ENCODE measurements around the gene DNAH10.

Gene DNAH10

GRCh38 chr12:123856681-123857080 lies 94.6 kb downstream of the DNAH10 start:
- Histone ChIP-seq H3K9me3 (ENCODE audit: control insufficient read depth in 2 of 2, low read length in 2 of 2) (no peaks in the 10 kb centered on the region), H3K4me3 (ENCODE audit: low read length in 2 of 2) (no peak overlapping the region), H3K4me1 (ENCODE audit: control insufficient read depth, insufficient read depth, low read length) (no peaks in the 10 kb centered on the region), H3K36me3 (ENCODE audit: control insufficient read depth in 2 of 2, insufficient read depth in 2 of 2, low read length in 2 of 2) (no peaks in the 10 kb centered on the region), H3K27me3 (ENCODE audit: control insufficient read depth in 1 of 2, insufficient read depth in 2 of 2, low read length in 2 of 2) (peaks cover 0 to 2% of the 10 kb centered on the region in 2 donors), H3K9ac (ENCODE audit: low read length in 2 of 2) (no peak overlapping the region), H3K27ac (ENCODE audit: low read length) (no peak overlapping the region)

DNA sequence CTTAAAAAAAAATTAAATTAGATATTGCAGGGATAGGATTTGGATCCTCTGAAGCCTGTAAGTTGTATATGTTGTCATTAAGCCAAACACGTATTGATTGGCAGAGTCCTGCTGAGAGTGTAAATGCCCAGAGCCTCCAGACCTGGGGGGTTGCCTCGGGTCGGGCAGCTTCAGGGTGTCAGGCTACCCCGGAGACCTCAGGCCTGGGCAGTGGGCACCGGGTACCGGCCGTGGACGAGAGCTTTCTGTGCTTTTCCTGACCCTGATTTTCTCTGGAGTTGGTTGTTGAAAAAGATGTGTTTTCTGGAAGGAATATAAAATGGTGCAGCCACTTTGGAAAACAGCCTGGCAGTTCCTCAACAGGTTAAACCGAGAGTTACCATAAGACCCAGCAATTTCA lies 96.1 kb downstream of the DNAH10 start:
- no peak overlapping the region for H3K27ac ChIP-seq (ENCODE audit: low read length)

GRCh38 chr12:123859035-123859434 lies 96.9 kb downstream of the DNAH10 start:
- no peaks in the 10 kb centered on the region for H3K4me1 ChIP-seq (ENCODE audit: control insufficient read depth, insufficient read depth, low read length)
- H3K36me3 ChIP-seq (ENCODE audit: control insufficient read depth in 2 of 2, insufficient read depth in 2 of 2, low read length in 2 of 2), result no peaks in the 10 kb centered on the region
- H3K4me3 ChIP-seq (ENCODE audit: low read length in 2 of 2), result no peak overlapping the region

More for the DNA sequence above, 96.1 kb downstream of the DNAH10 start:
- Histone ChIP-seq H3K36me3 (ENCODE audit: control insufficient read depth in 2 of 2, insufficient read depth in 2 of 2, low read length in 2 of 2) (no peaks in the 10 kb centered on the region), H3K27me3 (ENCODE audit: control insufficient read depth in 1 of 2, insufficient read depth in 2 of 2, low read length in 2 of 2) (peaks cover 0 to 2% of the 10 kb centered on the region in 2 donors), H3K9ac (ENCODE audit: low read length in 2 of 2) (no peak overlapping the region), H3K4me3 (ENCODE audit: low read length in 2 of 2) (no peak overlapping the region), H3K9me3 (ENCODE audit: control insufficient read depth in 2 of 2, low read length in 2 of 2) (no peaks in the 10 kb centered on the region), H3K4me1 (ENCODE audit: control insufficient read depth, insufficient read depth, low read length) (no peaks in the 10 kb centered on the region)

GRCh38 chr12:123860377-123860776 lies 98.3 kb downstream of the DNAH10 start:
- Histone ChIP-seq H3K9me3 (ENCODE audit: control insufficient read depth in 2 of 2, low read length in 2 of 2) (no peaks in the 10 kb centered on the region), H3K36me3 (ENCODE audit: control insufficient read depth in 2 of 2, insufficient read depth in 2 of 2, low read length in 2 of 2) (no peaks in the 10 kb centered on the region), H3K4me1 (ENCODE audit: control insufficient read depth, insufficient read depth, low read length) (no peaks in the 10 kb centered on the region), H3K9ac (ENCODE audit: low read length in 2 of 2) (no peak overlapping the region), H3K27me3 (ENCODE audit: control insufficient read depth in 1 of 2, insufficient read depth in 2 of 2, low read length in 2 of 2) (peaks cover 0 to 2% of the 10 kb centered on the region in 2 donors), H3K27ac (ENCODE audit: low read length) (no peak overlapping the region), H3K4me3 (ENCODE audit: low read length in 2 of 2) (no peak overlapping the region)

More at GRCh38 chr12:123859035-123859434, 96.9 kb downstream of the DNAH10 start:
- Histone ChIP-seq H3K27ac (ENCODE audit: low read length) (no peak overlapping the region), H3K9me3 (ENCODE audit: control insufficient read depth in 2 of 2, low read length in 2 of 2) (no peaks in the 10 kb centered on the region), H3K9ac (ENCODE audit: low read length in 2 of 2) (no peak overlapping the region), H3K27me3 (ENCODE audit: control insufficient read depth in 1 of 2, insufficient read depth in 2 of 2, low read length in 2 of 2) (peaks cover 0 to 2% of the 10 kb centered on the region in 2 donors)

GRCh38 chr12:123861392-123861791 lies 99.3 kb downstream of the DNAH10 start:
- H3K4me3 ChIP-seq (ENCODE audit: low read length in 2 of 2), result no peak overlapping the region
- no peaks in the 10 kb centered on the region for H3K36me3 ChIP-seq (ENCODE audit: control insufficient read depth in 2 of 2, insufficient read depth in 2 of 2, low read length in 2 of 2)
- no peak overlapping the region for H3K9ac ChIP-seq (ENCODE audit: low read length in 2 of 2)
- H3K27ac ChIP-seq (ENCODE audit: low read length), result no peak overlapping the region
- H3K27me3 ChIP-seq (ENCODE audit: control insufficient read depth in 1 of 2, insufficient read depth in 2 of 2, low read length in 2 of 2), result peaks cover 0 to 2% of the 10 kb centered on the region in 2 donors
- no peaks in the 10 kb centered on the region for H3K4me1 ChIP-seq (ENCODE audit: control insufficient read depth, insufficient read depth, low read length)
- no peaks in the 10 kb centered on the region for H3K9me3 ChIP-seq (ENCODE audit: control insufficient read depth in 2 of 2, low read length in 2 of 2)

DNA sequence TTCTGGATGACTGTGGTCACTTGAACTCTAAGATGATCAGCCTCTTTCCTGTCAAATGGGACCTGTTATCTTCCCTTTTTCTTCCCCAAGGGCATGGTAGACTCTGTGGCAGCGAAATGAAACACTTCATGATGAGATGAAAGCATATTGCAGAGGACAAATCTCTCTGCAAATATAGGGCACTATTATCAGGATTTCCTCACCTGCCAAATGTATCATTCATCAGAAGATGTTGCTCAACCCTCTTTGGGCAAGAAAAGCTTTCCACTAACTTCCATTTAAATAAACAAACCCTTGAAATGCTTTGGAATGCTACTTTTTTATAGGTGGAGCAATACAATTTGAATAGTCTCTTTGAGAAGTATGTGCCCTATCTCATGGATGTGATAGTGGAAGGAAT lies 105.0 kb downstream of the DNAH10 start:
- peaks cover 4 to 6% of the 10 kb centered on the region in 2 donors for H3K27me3 ChIP-seq (ENCODE audit: control insufficient read depth in 1 of 2, insufficient read depth in 2 of 2, low read length in 2 of 2)
- H3K9me3 ChIP-seq (ENCODE audit: control insufficient read depth in 2 of 2, low read length in 2 of 2), result no peaks in the 10 kb centered on the region
- no peaks in the 10 kb centered on the region for H3K4me1 ChIP-seq (ENCODE audit: control insufficient read depth, insufficient read depth, low read length)
- no peaks in the 10 kb centered on the region for H3K36me3 ChIP-seq (ENCODE audit: control insufficient read depth in 2 of 2, insufficient read depth in 2 of 2, low read length in 2 of 2)
- H3K9ac ChIP-seq (ENCODE audit: low read length in 2 of 2), result no peak overlapping the region
- no peak overlapping the region for H3K27ac ChIP-seq (ENCODE audit: low read length)
- no peak overlapping the region for H3K4me3 ChIP-seq (ENCODE audit: low read length in 2 of 2)

DNA sequence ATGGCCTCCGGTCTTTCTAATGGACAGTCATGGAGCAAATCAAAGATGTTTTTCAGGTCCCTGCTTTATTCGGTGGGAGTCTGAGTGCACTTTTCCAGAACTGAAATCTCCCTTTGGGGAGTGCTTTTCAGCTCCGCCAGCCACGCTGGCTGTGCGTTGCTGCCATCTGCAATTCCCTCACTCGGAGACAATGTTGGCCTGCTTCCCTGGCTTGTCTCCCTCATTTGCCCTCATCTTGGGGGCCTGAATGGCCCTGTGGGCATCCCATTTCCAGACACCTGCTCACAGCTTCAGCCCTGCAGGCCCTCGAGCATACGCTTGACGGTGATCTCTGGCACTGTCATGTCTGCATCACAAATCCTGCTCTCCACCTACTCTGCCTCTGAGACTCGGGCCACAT lies 106.7 kb downstream of the DNAH10 start:
- Histone ChIP-seq H3K4me3 (ENCODE audit: low read length in 2 of 2) (no peak overlapping the region), H3K9ac (ENCODE audit: low read length in 2 of 2) (no peak overlapping the region), H3K4me1 (ENCODE audit: control insufficient read depth, insufficient read depth, low read length) (no peaks in the 10 kb centered on the region), H3K36me3 (ENCODE audit: control insufficient read depth in 2 of 2, insufficient read depth in 2 of 2, low read length in 2 of 2) (no peaks in the 10 kb centered on the region), H3K27me3 (ENCODE audit: control insufficient read depth in 1 of 2, insufficient read depth in 2 of 2, low read length in 2 of 2) (peaks cover 4 to 6% of the 10 kb centered on the region in 2 donors), H3K9me3 (ENCODE audit: control insufficient read depth in 2 of 2, low read length in 2 of 2) (no peaks in the 10 kb centered on the region), H3K27ac (ENCODE audit: low read length) (no peak overlapping the region)

- H3K9me3 ChIP-seq (ENCODE audit: control insufficient read depth in 2 of 2, low read length in 2 of 2), result no peaks in the 10 kb centered on the region
- H3K4me1 ChIP-seq (ENCODE audit: control insufficient read depth, insufficient read depth, low read length), result no peaks in the 10 kb centered on the region
- H3K27ac ChIP-seq (ENCODE audit: low read length), result no peak overlapping the region
- H3K4me3 ChIP-seq (ENCODE audit: low read length in 2 of 2), result no peak overlapping the region
- no peaks in the 10 kb centered on the region for H3K36me3 ChIP-seq (ENCODE audit: control insufficient read depth in 2 of 2, insufficient read depth in 2 of 2, low read length in 2 of 2)
- H3K27me3 ChIP-seq (ENCODE audit: control insufficient read depth in 1 of 2, insufficient read depth in 2 of 2, low read length in 2 of 2), result peaks cover 4% of the 10 kb centered on the region in 2 donors
- no peak overlapping the region for H3K9ac ChIP-seq (ENCODE audit: low read length in 2 of 2)
Observed at GRCh38 chr12:123873793-123874192, 111.7 kb downstream of the DNAH10 start.

DNA sequence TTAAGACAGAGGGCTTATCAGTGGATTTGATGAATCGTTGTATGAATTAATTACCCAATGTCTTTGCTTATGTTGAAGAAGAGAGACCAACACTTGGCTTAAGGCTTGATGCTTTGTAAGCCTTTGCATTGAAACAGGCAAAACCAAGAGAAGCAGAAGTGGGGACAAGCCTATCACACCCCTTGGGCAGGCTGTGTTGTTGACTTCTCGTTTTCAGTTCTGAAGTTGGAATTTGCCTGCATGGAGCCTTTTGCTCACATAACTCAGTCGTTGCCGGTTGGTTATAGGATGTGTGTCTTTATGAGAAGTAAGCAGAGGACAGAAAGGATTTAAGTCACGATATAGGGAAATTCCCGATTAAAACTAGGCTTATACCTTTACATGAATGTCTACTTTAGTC lies 115.9 kb downstream of the DNAH10 start:
- H3K9ac ChIP-seq (ENCODE audit: low read length in 2 of 2), result no peak overlapping the region
- H3K27ac ChIP-seq (ENCODE audit: low read length), result no peak overlapping the region
- H3K36me3 ChIP-seq (ENCODE audit: control insufficient read depth in 2 of 2, insufficient read depth in 2 of 2, low read length in 2 of 2), result no peaks in the 10 kb centered on the region
- no peaks in the 10 kb centered on the region for H3K9me3 ChIP-seq (ENCODE audit: control insufficient read depth in 2 of 2, low read length in 2 of 2)
- H3K4me1 ChIP-seq (ENCODE audit: control insufficient read depth, insufficient read depth, low read length), result no peaks in the 10 kb centered on the region
- no peaks in the 10 kb centered on the region for H3K27me3 ChIP-seq (ENCODE audit: control insufficient read depth in 1 of 2, insufficient read depth in 2 of 2, low read length in 2 of 2)
- H3K4me3 ChIP-seq (ENCODE audit: low read length in 2 of 2), result no peak overlapping the region

- H3K27me3 ChIP-seq (ENCODE audit: control insufficient read depth in 1 of 2, insufficient read depth in 2 of 2, low read length in 2 of 2), result peaks cover 0 to under 1% of the 10 kb centered on the region in 2 donors
- no peak overlapping the region for H3K9ac ChIP-seq (ENCODE audit: low read length in 2 of 2)
- H3K4me3 ChIP-seq (ENCODE audit: low read length in 2 of 2), result no peak overlapping the region
- no peaks in the 10 kb centered on the region for H3K9me3 ChIP-seq (ENCODE audit: control insufficient read depth in 2 of 2, low read length in 2 of 2)
- no peaks in the 10 kb centered on the region for H3K36me3 ChIP-seq (ENCODE audit: control insufficient read depth in 2 of 2, insufficient read depth in 2 of 2, low read length in 2 of 2)
- H3K27ac ChIP-seq (ENCODE audit: low read length), result no peak overlapping the region
- H3K4me1 ChIP-seq (ENCODE audit: control insufficient read depth, insufficient read depth, low read length), result no peaks in the 10 kb centered on the region
Observed at GRCh38 chr12:123879101-123879500, 117.0 kb downstream of the DNAH10 start.

- Histone ChIP-seq H3K4me1 (ENCODE audit: control insufficient read depth, insufficient read depth, low read length) (no peaks in the 10 kb centered on the region), H3K36me3 (ENCODE audit: control insufficient read depth in 2 of 2, insufficient read depth in 2 of 2, low read length in 2 of 2) (no peaks in the 10 kb centered on the region), H3K4me3 (ENCODE audit: low read length in 2 of 2) (no peak overlapping the region), H3K9ac (ENCODE audit: low read length in 2 of 2) (no peak overlapping the region), H3K27ac (ENCODE audit: low read length) (no peak overlapping the region), H3K9me3 (ENCODE audit: control insufficient read depth in 2 of 2, low read length in 2 of 2) (peaks cover 0 to 5% of the 10 kb centered on the region in 2 donors), H3K27me3 (ENCODE audit: control insufficient read depth in 1 of 2, insufficient read depth in 2 of 2, low read length in 2 of 2) (peaks cover 0 to 3% of the 10 kb centered on the region in 2 donors)
Observed at GRCh38 chr12:123879691-123880090, 117.6 kb downstream of the DNAH10 start.
